SH-SY5Y (cell line): Measurements from ENCODE around the gene DIRAS1.

Source experiments
- GATA2 ChIP-seq: IDR thresholded peaks from 2 replicates; pipeline ENCODE4 v1.6.1; 2011; ENCODE audit warnings: mild to moderate bottlenecking, low read depth, low read length
- GATA3 ChIP-seq: IDR thresholded peaks from 2 replicates; pipeline ENCODE4 v1.6.1; 2011; ENCODE audit warnings: low read depth, mild to moderate bottlenecking, low read length, moderate library complexity

- no peak for TF ChIP-seq GATA2
- no peak for TF ChIP-seq GATA3
These were observed 49.2 kb upstream of the DIRAS1 start for GRCh38 chr19:2770055-2771013.
